ENCODE results near the gene MYO15A.

The MYO15A gene

DNA sequence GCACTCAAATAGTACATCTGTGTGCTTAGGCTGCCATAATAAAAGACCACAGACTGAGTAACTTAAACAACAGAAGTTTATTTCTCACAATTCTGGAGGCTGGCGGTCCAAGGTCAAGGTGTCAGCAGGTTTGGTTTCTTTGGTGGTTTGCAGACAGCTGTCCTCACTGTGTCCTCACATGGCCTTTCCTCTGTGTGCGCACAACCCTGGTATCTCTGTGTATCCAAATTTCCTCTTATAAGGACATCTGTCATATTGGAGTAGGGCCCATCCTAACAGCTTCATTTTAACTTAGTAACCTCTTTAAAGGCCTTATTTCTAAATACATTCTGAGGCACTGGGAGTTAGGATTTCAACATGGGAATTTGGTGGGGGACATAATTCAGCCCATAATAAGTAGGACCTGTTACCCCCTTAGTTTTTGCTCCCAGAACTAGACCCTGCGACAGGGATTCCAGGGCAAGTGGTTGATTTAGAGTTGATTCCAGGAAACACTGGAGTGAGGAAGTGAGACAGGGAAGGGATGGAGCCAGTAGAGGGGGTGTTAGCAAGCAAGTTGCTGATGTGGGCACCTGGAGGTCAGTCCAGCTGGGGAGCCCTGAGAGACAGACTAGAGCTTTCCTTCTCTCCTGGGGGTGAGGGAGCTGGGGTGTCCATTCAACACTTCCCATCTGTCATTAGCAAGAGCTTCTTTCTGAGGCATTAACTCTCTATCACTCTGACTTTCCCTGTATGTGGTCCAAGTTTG lies 64.1 kb downstream of the MYO15A start:
- Histone ChIP-seq H3K27ac (ENCODE audit: low read length, poor library complexity, severe bottlenecking) (no peak overlapping the region), H3K79me1 (replicated peaks; ENCODE audit: low read length, poor library complexity, severe bottlenecking) (no peaks in the 10 kb centered on the region), H2BK15ac (ENCODE audit: low read depth, poor library complexity, severe bottlenecking) (no peak overlapping the region), H3K4ac (ENCODE audit: low read depth in 1 of 2, low read length in 2 of 2) (no peak overlapping the region), H2BK12ac (ENCODE audit: low read length in 2 of 2) (no peak overlapping the region), H2BK120ac (ENCODE audit: low read depth, low read length) (no peak overlapping the region), H3K18ac (ENCODE audit: low read depth in 1 of 2, low read length in 2 of 2) (no peak overlapping the region), H4K8ac (ENCODE audit: low read length) (no peak overlapping the region), H3K36me3 (ENCODE audit: control insufficient read depth in 1 of 2, insufficient read depth in 2 of 2, low read depth in 1 of 2, low read length in 2 of 2) (no peaks in the 10 kb centered on the region), H3K9ac (ENCODE audit: low read length) (no peak overlapping the region), H2AK5ac (ENCODE audit: low read length, severe bottlenecking) (no peak overlapping the region), H2AFZ (ENCODE audit: low read depth, low read length) (no peak overlapping the region), H3K4me2 (ENCODE audit: low read length, poor library complexity, severe bottlenecking) (no peak overlapping the region), H3K14ac (ENCODE audit: low read length in 2 of 2) (no peak overlapping the region), H3K4me1 (ENCODE audit: control insufficient read depth, insufficient read depth, low read depth, low read length) (no peaks in the 10 kb centered on the region), H4K91ac (ENCODE audit: low read length) (no peak overlapping the region), H3K9me3 (ENCODE audit: control insufficient read depth, low read length) (no peaks in the 10 kb centered on the region), H3K27me3 (ENCODE audit: control insufficient read depth in 1 of 2, insufficient read depth in 1 of 2, low read length in 2 of 2) (peaks cover 0 to 8% of the 10 kb centered on the region in 2 experiments), H2BK5ac (ENCODE audit: low read depth, low read length, poor library complexity, severe bottlenecking) (no peak overlapping the region), H3K23ac (ENCODE audit: low read length in 2 of 2) (no peak overlapping the region), H3K4me3 (ENCODE audit: insufficient read depth in 1 of 2, low read depth in 1 of 2, low read length in 2 of 2) (no peak overlapping the region)
- WGBS = 83% methylated on average over 2 of the region's 3 CpGs
- DNase-seq = no peak

DNA sequence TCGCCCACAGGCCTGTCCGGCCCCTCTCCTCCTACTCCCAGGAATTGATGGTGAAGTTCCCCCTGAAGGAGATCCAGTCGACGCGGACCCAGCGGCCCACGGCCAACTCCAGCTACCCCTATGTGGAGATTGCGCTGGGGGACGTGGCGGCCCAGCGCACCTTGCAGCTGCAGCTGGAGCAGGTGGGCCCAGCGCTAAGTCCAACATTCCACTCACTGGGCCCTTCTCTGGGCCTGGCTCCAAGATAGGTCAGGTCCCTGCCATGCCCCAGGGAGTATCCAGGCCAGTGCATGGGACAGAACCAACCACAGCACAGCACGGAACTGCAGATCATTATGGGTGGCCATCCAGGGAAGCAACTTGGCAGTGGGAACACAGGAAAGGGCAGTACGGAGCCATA lies 65.2 kb downstream of the MYO15A start:
- H3K4me3 ChIP-seq (ENCODE audit: insufficient read depth in 1 of 2, low read depth in 1 of 2, low read length in 2 of 2) = no peak overlapping the region
- H4K91ac ChIP-seq (ENCODE audit: low read length) = no peak overlapping the region
- no peak overlapping the region for H2BK120ac ChIP-seq (ENCODE audit: low read depth, low read length)
- H3K4ac ChIP-seq (ENCODE audit: low read depth in 1 of 2, low read length in 2 of 2) = no peak overlapping the region
- H3K23ac ChIP-seq (ENCODE audit: low read length in 2 of 2) = no peak overlapping the region
- no peak overlapping the region for H4K8ac ChIP-seq (ENCODE audit: low read length)
- no peak overlapping the region for H2AFZ ChIP-seq (ENCODE audit: low read depth, low read length)
- H2BK5ac ChIP-seq (ENCODE audit: low read depth, low read length, poor library complexity, severe bottlenecking) = no peak overlapping the region
- no peaks in the 10 kb centered on the region for H3K36me3 ChIP-seq (ENCODE audit: control insufficient read depth in 1 of 2, insufficient read depth in 2 of 2, low read depth in 1 of 2, low read length in 2 of 2)
- H3K14ac ChIP-seq (ENCODE audit: low read length in 2 of 2) = no peak overlapping the region
- H3K9ac ChIP-seq (ENCODE audit: low read length) = no peak overlapping the region
- WGBS = 94% methylated on average over 13 of the region's 14 CpGs
- H3K27ac ChIP-seq (ENCODE audit: low read length, poor library complexity, severe bottlenecking) = no peak overlapping the region
- no peaks in the 10 kb centered on the region for H3K4me1 ChIP-seq (ENCODE audit: control insufficient read depth, insufficient read depth, low read depth, low read length)
- no peak overlapping the region for H3K18ac ChIP-seq (ENCODE audit: low read depth in 1 of 2, low read length in 2 of 2)
- H3K9me3 ChIP-seq (ENCODE audit: control insufficient read depth, low read length) = no peaks in the 10 kb centered on the region
- no peak overlapping the region for H2AK5ac ChIP-seq (ENCODE audit: low read length, severe bottlenecking)
- H3K27me3 ChIP-seq (ENCODE audit: control insufficient read depth in 1 of 2, insufficient read depth in 1 of 2, low read length in 2 of 2) = peaks cover 0 to 8% of the 10 kb centered on the region in 2 experiments
- no peaks in the 10 kb centered on the region for H3K79me1 ChIP-seq (replicated peaks; ENCODE audit: low read length, poor library complexity, severe bottlenecking)
- no peak overlapping the region for H2BK12ac ChIP-seq (ENCODE audit: low read length in 2 of 2)
- H3K4me2 ChIP-seq (ENCODE audit: low read length, poor library complexity, severe bottlenecking) = no peak overlapping the region
- no peak for DNase-seq
- no peak overlapping the region for H2BK15ac ChIP-seq (ENCODE audit: low read depth, poor library complexity, severe bottlenecking)

DNA sequence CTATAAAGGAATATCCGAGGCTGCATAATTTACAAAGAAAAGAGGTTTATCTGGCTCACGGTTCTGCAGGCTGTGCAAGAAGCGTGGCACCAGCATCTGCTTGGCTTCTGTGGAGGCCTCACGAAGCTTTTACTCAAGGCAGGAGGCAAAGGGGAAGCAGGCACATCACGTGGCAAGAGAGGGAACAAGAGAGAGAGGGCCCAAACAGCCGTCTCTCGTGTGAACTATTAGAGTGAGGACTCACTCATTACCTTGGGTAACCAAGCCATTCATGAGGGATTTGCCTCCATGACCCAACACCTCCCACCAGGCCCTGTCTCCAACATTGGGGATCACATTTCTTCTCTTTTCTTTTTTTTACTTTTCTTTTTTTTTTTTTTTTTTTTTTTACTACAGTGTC lies 67.6 kb downstream of the MYO15A start:
- Histone ChIP-seq H4K91ac (ENCODE audit: low read length) (no peak overlapping the region), H3K18ac (ENCODE audit: low read depth in 1 of 2, low read length in 2 of 2) (no peak overlapping the region), H4K8ac (ENCODE audit: low read length) (no peak overlapping the region), H2BK12ac (ENCODE audit: low read length in 2 of 2) (no peak overlapping the region), H3K36me3 (ENCODE audit: control insufficient read depth in 1 of 2, insufficient read depth in 2 of 2, low read depth in 1 of 2, low read length in 2 of 2) (no peaks in the 10 kb centered on the region), H3K27me3 (ENCODE audit: control insufficient read depth in 1 of 2, insufficient read depth in 1 of 2, low read length in 2 of 2) (peaks cover 0 to 4% of the 10 kb centered on the region in 2 experiments), H3K4ac (ENCODE audit: low read depth in 1 of 2, low read length in 2 of 2) (no peak overlapping the region), H3K9ac (ENCODE audit: low read length) (no peak overlapping the region), H2AFZ (ENCODE audit: low read depth, low read length) (no peak overlapping the region), H3K4me2 (ENCODE audit: low read length, poor library complexity, severe bottlenecking) (no peak overlapping the region), H3K14ac (ENCODE audit: low read length in 2 of 2) (no peak overlapping the region), H2BK15ac (ENCODE audit: low read depth, poor library complexity, severe bottlenecking) (no peak overlapping the region), H3K4me3 (ENCODE audit: insufficient read depth in 1 of 2, low read depth in 1 of 2, low read length in 2 of 2) (no peak overlapping the region), H2AK5ac (ENCODE audit: low read length, severe bottlenecking) (no peak overlapping the region), H3K27ac (ENCODE audit: low read length, poor library complexity, severe bottlenecking) (no peak overlapping the region), H2BK120ac (ENCODE audit: low read depth, low read length) (no peak overlapping the region), H3K79me1 (replicated peaks; ENCODE audit: low read length, poor library complexity, severe bottlenecking) (no peaks in the 10 kb centered on the region), H3K9me3 (ENCODE audit: control insufficient read depth, low read length) (no peaks in the 10 kb centered on the region), H3K23ac (ENCODE audit: low read length in 2 of 2) (no peak overlapping the region), H2BK5ac (ENCODE audit: low read depth, low read length, poor library complexity, severe bottlenecking) (no peak overlapping the region), H3K4me1 (ENCODE audit: control insufficient read depth, insufficient read depth, low read depth, low read length) (no peaks in the 10 kb centered on the region)
- 86% methylated on average over 7 of the region's 7 CpGs for WGBS
- no peak for DNase-seq

DNA sequence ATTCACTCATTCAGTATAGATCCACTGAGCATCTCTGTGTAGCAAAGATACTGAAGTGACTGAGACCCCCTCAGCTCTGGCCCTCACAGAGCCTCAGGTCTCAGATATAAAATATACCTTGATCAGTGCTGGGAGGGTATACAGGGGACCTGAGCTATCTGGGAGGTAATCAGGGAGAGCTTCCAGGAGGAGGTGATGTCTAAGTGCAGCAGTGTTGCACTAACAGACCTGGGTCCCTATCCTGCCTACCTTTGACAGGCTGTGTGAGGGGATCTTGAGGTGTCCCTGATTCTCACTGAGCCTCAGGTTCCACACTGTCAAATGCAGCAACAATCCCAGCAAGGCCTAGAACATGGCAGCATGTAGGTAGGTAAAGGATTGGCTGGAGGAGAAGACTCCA lies 68.6 kb downstream of the MYO15A start:
- no peak for DNase-seq
- H3K27me3 ChIP-seq (ENCODE audit: control insufficient read depth in 1 of 2, insufficient read depth in 1 of 2, low read length in 2 of 2) = no peaks in the 10 kb centered on the region
- no peak overlapping the region for H2AK5ac ChIP-seq (ENCODE audit: low read length, severe bottlenecking)
- no peak overlapping the region for H2BK12ac ChIP-seq (ENCODE audit: low read length in 2 of 2)
- H2BK15ac ChIP-seq (ENCODE audit: low read depth, poor library complexity, severe bottlenecking) = no peak overlapping the region
- H3K79me1 ChIP-seq (replicated peaks; ENCODE audit: low read length, poor library complexity, severe bottlenecking) = peaks cover 2% of the 10 kb centered on the region
- no peak overlapping the region for H3K14ac ChIP-seq (ENCODE audit: low read length in 2 of 2)
- H3K4ac ChIP-seq (ENCODE audit: low read depth in 1 of 2, low read length in 2 of 2) = no peak overlapping the region
- peaks cover 2% of the 10 kb centered on the region for H3K4me1 ChIP-seq (ENCODE audit: control insufficient read depth, insufficient read depth, low read depth, low read length)
- no peak overlapping the region for H2BK5ac ChIP-seq (ENCODE audit: low read depth, low read length, poor library complexity, severe bottlenecking)
- no peak overlapping the region for H3K27ac ChIP-seq (ENCODE audit: low read length, poor library complexity, severe bottlenecking)
- H2BK120ac ChIP-seq (ENCODE audit: low read depth, low read length) = no peak overlapping the region
- no peaks in the 10 kb centered on the region for H3K36me3 ChIP-seq (ENCODE audit: control insufficient read depth in 1 of 2, insufficient read depth in 2 of 2, low read depth in 1 of 2, low read length in 2 of 2)
- no peak overlapping the region for H3K4me3 ChIP-seq (ENCODE audit: insufficient read depth in 1 of 2, low read depth in 1 of 2, low read length in 2 of 2)
- no peak overlapping the region for H3K18ac ChIP-seq (ENCODE audit: low read depth in 1 of 2, low read length in 2 of 2)
- H2AFZ ChIP-seq (ENCODE audit: low read depth, low read length) = no peak overlapping the region
- no peaks in the 10 kb centered on the region for H3K9me3 ChIP-seq (ENCODE audit: control insufficient read depth, low read length)
- H3K9ac ChIP-seq (ENCODE audit: low read length) = no peak overlapping the region
- no peak overlapping the region for H3K4me2 ChIP-seq (ENCODE audit: low read length, poor library complexity, severe bottlenecking)
- H4K8ac ChIP-seq (ENCODE audit: low read length) = no peak overlapping the region
- H3K23ac ChIP-seq (ENCODE audit: low read length in 2 of 2) = no peak overlapping the region
- H4K91ac ChIP-seq (ENCODE audit: low read length) = no peak overlapping the region

All from mesenchymal stem cell (in vitro differentiated cells and primary cell).